DMS79 treated with DMSO at 0.1 percent for 48 hours (cell line): ENCODE results near the gene NFATC2.

Experiments
- DNase-seq: peaks from one replicate; lab custom pipeline; 2025; lab: John Stamatoyannopoulos, UW

The NFATC2 gene

GRCh38 chr20:51429696-51430095 is 112.8 kb downstream of the NFATC2 start:
- DNase-seq: no peak

DNA sequence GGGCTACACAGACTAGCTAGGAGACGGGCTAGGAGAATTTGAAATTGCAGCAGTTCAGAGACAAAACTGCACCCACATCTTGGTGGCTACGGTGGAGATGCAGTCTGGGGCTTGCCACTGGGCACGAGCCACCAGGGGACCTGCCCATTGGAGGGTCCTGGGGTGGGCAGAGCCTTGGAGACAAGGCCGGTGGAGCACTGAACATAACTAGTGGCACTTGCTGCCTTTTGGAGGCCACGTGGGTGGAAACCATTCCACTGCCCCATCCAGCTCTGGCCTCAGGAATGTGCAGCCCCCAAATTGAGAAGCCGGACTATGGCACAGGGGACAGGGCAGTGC is 113.4 kb downstream of the NFATC2 start:
- no peak for DNase-seq

DNA sequence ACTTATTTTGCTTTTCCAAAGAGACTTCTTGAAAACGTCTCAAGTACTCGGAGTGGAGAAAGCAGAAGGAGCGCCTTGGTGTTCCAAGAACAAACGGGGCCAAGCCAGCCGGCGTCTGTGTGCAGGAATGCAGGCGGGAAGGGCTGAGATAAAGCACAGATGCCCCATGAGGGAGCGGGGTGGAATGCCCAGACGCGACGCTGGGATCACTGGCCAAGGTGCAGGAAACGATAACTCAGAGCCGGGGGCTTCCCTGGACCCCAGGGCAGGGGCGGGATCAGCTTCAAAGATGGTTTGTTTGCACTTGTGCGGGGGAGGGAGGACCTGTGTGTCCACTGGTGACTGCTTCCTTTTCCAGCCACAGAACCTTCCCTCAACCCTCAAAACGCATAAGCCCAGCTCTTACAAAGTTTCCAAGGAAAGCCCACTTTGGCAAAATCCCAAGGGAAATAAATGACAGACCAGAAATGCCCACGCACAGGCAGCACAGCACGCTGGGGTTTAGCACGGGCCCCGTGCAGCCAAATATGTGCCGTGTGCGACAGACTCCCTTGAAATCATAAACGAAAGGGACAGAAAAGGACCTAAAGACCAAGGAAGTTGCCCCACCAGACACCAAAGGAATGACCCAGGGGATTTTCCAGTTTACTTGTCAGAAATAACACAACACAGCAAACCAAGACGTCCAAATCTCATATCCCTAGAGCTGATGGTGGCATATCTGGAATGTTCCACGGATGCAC is 113.9 kb downstream of the NFATC2 start:
- no peak for DNase-seq

GRCh38 chr20:51427651-51428291 is 114.7 kb downstream of the NFATC2 start:
- DNase-seq: no peak

GRCh38 chr20:51426718-51427650 is 115.5 kb downstream of the NFATC2 start:
- DNase-seq: no peak

- DNase-seq: no peak
Observed at GRCh38 chr20:51425347-51426106, 117.0 kb downstream of the NFATC2 start.

DNA sequence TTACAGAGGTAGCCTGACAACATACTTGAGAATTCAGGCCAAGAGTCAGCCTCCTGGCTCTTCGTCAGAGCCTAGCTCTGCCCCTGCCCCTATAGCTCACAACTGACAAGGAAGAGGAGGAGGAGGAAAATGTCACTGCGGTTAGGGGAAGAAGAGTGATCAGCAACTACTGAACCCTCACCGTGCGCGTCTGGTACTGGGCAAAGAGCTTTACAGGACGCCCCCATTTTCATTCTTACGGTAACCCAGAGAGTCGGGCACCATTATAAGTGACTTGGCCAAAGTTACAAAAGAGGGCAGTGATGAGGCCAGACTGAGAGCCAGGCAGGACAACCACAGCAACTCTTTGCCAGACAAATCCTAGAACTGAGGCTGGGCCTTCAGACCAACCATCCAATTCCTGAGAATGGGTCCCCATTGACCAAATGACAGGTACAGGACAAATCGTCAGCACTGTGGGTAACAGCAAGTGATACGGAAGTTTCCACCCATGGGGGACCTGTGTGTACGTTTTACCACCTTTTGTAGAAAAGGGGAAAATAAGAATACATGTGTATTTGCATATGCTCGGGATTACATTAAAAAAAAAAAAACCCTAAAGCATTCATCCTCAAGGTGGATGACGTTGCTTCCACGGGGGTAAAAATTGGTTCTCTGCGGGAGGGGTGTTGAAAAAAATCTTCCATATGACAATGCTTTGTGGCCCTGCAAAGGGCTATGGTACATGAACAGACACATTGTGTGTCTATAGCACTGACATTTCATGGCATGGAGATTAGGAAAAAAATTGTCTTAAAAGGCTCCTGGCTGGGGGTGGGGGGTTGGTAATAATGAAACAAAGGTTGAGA is 118.0 kb downstream of the NFATC2 start:
- no peak for DNase-seq

DNA sequence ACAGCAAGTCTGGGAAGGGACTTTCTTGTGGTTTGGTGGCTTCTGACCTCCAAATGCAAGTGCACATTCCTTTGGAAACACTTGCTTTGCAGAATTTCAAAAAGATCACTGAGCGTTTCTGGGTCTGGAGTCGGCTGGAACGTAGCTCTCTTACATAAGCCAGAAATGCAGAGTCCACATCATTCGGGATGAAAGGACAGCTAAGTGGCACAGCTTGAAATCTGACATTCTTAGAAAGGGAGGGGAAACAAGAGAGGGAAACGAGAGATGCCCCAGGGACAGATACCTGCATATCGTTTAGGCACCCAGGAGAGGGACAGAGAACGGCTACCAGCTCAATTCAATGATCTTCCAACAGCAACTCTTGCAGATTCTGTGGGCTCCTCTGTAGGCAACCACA is 118.7 kb downstream of the NFATC2 start:
- DNase-seq: no peak

- DNase-seq: no peak
Observed at GRCh38 chr20:51423290-51423667, 119.2 kb downstream of the NFATC2 start.

DNA sequence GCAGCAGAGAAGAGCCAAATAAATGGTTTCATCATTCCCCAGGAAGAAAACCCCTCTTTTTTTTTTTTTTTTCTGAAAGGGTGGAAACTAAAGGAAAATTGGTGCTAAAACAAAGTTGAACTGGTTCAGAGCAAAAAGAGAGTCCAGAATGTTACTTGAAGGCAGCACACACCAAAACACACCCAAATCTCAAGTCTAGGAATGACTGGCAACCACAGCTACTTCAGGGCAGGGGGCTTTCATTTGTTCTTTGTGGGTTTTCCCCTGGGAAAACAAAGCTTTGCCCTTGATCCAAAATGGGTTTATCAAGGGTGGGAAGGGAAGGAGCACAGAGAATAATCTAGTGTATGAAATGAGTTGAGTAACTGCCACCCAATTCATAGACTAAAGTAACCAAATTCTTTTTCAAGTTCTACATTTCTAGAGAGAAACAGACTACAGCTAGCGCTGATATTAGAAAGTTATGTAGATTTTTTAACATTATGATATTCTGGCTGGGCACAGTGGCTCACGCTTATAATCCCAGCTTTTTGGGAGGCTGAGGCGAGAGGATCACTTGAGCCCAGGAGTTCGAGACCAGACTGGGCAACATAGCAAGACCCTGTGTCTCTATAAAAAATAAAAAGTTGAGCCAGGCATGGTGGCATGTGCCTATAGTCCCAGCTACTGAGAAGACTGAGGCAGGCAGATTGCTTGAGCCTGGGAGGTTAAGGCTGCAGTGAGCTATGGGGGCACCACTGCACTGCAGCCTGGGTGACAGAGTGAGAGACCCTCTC is 119.8 kb downstream of the NFATC2 start:
- DNase-seq: no peak

GRCh38 chr20:51420805-51421204 is 121.7 kb downstream of the NFATC2 start:
- DNase-seq: no peak

DNA sequence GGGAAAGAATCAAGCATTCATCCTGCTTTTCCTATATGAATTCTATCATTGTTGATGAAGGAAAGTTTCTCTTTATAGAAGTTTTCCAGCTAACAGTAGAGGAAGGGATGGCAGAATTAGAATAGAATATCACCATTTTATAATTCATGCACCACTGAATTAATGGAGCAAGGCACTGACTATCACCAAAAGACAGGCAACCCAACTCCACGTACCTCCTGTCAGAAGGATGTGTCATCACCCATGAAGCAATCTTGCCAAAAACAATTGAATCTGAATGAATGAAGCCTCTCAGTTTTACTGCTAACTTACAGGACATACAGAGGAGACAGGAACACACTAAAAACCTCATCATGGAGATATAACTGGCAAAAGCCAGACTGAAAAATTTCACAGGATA is 122.4 kb downstream of the NFATC2 start:
- DNase-seq: no peak

- no peak for DNase-seq
Observed at GRCh38 chr20:51419646-51420045, 122.9 kb downstream of the NFATC2 start.

GRCh38 chr20:51419231-51419630 is 123.3 kb downstream of the NFATC2 start:
- DNase-seq: no peak

- no peak for DNase-seq
Observed at GRCh38 chr20:51418137-51418529, 124.4 kb downstream of the NFATC2 start.

DNA sequence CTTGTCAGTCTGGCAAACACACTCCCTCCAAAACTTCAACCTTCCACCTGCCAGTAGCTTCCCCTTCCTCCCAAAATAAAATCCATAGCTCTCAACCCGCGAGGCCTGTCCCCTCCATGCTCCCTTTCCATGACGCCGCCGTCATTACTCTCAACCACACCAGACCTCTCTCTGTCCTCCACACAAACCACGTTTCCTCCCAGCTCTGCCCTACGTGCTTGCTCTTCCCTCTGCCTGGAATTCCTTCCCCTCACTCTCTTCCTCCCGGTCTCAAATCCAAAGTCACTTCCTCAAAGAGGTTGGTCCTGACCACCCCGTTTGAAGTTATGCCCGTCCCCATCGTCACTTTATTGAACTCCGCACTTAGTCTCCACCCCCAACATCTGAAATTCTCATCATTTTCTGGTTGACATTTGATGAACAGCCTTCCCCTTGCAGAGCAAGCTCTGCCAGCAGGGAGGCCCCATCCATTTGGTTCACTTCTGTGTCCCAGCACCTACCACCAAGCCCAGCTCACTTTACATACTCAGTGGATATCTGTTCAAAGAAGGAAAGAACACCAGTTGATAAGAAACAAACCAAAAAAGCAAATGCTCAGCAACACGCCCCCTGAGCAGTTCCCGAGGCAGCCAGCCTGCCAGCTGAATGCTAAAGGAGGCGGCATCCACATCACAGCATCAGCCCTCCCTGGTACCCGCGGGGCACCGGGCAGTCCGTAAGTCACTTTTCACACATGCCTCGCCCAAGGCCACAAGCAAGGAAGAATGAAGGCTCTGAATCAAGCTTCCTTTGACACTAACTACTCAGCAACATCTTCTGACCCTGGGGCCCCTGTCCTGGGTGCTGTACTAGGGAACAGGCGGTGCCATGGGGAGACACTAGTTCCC is 125.0 kb downstream of the NFATC2 start:
- DNase-seq: no peak

DNA sequence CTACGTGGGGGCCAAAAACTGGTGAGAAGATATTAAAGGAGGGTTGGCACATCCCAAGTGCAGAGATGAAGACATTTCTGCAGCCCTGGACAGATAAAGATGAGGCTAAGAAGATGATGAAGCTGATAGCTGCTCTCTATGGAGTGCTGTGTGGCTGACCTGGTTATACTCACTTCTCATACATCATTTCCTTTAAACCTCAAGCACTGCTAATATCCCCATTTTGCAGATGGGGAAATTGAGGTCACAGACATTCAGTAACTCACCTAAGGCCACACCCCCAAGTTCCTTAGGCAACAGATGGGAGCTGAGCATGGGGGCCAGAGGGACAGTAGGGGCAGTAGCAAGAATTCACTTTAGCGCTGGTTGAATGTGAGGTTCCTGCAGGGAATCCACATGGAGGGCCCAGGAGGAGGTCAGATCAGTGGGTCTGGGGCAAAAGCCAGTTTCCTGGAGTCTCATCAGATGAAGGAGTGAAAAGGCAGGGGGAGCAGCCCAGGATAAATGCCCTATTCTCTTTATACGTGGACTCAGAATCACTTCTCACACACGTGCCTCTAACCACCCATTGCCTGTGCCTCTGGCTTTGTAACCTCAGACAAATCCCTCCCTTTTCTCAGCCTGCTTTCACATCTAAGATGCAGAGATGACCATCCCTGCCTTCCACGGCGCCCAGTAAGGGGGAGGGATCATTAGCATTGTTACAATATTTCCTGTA is 125.8 kb downstream of the NFATC2 start:
- no peak for DNase-seq

DNA sequence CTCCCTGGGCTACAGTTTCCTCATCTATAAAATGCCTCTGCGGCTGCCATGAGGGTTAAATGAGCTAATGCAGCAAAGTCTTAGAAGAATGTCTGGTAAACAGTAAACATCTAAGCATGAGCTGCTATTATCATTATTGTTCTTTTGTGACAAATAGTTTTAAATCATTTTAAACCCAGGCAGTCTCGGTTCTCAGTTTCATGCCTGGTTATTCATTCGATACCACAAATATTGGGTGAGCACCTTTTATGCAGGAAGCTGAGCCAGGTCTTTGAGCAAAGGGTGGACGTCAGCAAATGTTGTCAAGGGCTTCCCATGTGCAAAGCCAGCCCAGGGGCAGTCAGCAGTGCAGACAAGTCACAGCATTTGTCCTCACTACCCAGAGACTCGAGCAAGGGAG is 128.7 kb downstream of the NFATC2 start:
- no peak for DNase-seq
